ENCODE data around the gene ZNF622. TPM values are rescaled to one million over a fixed set of nuclear protein-coding genes. Genes with fewer than 3 reads are reported as not detected.

The ZNF622 gene
- total RNA-seq, 2 donors from 2014 or later, result 27.0 to 37.3 TPM

DNA sequence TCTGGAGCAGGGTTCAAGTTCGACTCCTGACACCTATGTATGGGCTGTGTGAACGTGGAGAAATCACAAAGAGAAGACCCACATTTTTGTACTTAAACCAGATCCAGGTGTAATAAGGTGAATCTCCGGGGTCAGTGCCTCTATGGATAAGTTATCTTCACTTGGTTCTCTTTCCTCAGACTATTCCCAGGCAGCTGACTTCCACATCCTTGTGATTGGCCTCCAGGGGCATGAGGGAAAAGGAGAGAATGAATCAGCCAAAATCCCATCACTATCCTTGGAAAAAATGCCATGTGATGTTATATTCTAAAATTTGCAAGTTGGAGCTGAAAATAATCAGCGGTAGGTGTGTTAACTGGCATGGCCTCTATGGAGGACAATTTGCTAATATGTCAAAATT is 37.2 kb downstream of the ZNF622 start:
- Mint-ChIP-seq H3K4me1 (no peaks in the 10 kb centered on the region), H3K27ac (no peak overlapping the region), H3K4me3 (no peak overlapping the region), H3K9me3 (no peaks in the 10 kb centered on the region), H3K27me3 (peaks cover 15% of the 10 kb centered on the region), H3K36me3 (ENCODE audit: low read depth) (no peaks in the 10 kb centered on the region)
- ATAC-seq (replicated peaks), result no peak

DNA sequence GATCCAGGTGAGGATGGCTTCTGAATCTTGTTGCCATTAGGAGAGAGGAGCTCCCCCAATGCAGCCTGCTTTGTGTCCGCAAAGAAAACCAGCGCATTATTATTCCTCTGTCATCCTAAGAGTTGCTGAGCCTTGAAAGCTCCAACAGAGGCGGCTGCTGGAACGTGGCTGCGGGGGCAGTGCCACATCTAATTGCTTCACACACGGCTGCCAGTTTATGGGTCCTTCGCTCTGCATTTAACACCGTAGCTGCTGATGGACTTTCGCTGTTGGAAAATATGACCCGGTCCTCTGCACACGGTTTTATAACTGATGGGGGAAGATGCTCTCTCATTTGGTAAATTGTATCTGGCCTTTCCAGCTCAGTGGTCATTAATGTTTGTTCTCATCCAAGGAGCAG is 38.0 kb downstream of the ZNF622 start:
- ATAC-seq (replicated peaks), result no peak
- H3K27me3 Mint-ChIP-seq, result peaks cover 19% of the 10 kb centered on the region
- no peak overlapping the region for H3K4me3 Mint-ChIP-seq
- H3K36me3 Mint-ChIP-seq (ENCODE audit: low read depth), result no peaks in the 10 kb centered on the region
- H3K9me3 Mint-ChIP-seq, result no peaks in the 10 kb centered on the region
- no peaks in the 10 kb centered on the region for H3K4me1 Mint-ChIP-seq
- no peak overlapping the region for H3K27ac Mint-ChIP-seq

DNA sequence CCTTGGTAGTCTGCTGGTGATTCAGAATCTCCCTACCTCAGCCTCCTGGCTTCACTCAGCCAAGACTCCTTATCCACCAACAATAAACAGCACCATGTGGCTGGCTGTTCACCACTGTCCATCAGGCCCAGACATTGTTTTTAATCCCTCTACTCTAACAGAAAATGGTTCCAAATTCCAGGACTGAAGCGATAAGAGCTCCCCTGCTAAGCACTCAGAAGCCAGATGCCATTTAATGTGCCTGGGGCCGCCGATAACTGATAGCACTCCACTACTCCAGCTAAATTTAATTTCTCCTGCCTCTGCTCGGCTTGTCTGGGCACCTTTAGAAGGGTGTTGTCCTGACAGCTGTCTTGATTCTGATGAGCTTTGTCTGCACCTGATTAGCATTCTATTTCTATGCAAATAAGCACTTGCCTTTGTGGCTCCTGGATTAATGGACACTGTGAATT is 47.1 kb downstream of the ZNF622 start:
- Mint-ChIP-seq H3K36me3 (ENCODE audit: low read depth) (no peaks in the 10 kb centered on the region), H3K27ac (no peak overlapping the region), H3K4me1 (no peaks in the 10 kb centered on the region), H3K4me3 (no peak overlapping the region), H3K9me3 (no peaks in the 10 kb centered on the region), H3K27me3 (peaks cover 35% of the 10 kb centered on the region)
- no peak for ATAC-seq (replicated peaks)

DNA sequence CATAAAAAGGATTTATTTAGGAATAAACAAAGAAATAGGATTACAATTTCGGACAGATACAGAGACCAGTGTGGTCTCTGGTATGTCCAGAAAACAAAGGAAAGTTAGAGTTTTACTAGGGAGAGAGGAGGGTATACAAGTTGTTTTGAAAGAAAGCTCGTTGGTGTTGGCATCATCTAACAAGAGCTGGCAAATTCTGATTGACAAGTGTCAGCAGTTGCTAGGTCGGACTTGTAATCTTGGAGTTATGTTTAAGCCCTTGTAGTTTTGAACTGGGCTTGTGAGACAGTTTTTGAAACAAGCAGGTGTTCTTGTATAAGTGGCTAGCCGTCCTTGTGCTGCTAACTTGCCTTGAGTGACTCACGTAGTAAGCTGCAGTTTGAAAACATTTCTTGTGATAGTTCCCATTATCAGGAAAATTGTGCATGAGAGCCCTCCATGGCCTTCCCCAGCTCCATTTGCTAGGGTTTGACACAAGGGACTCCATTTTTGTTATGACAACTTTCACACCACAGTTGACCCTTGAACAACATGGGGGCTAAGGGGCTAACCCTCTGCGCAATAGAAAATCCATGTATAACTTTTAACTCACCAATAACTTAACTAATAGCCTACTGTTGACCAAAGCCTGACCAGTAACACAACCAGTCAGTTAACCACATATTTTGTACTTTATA is 48.1 kb downstream of the ZNF622 start:
- ATAC-seq (replicated peaks), result no peak
- Mint-ChIP-seq H3K9me3 (no peaks in the 10 kb centered on the region), H3K4me3 (no peak overlapping the region), H3K4me1 (no peaks in the 10 kb centered on the region), H3K27me3 (peaks cover 26% of the 10 kb centered on the region), H3K27ac (no peak overlapping the region), H3K36me3 (ENCODE audit: low read depth) (no peaks in the 10 kb centered on the region)

DNA sequence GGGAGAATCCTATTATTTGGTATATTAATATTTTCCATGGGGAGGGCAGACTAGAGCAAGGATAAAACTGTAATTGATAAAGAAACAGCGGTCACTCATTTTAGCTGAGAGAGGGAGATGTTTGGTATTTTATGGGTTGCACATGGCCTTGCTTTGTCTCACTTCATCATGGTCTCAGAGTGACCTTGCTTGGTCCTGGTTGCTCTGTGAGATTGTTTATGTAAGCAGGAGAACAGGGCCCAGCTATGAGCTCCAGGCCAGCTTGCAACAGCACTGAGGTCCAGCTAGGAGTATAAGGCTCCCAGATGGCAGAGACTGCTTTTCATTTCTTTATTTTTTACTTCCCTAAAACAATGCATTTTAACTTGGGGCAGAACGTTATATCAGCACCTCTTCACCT is 50.7 kb downstream of the ZNF622 start:
- Mint-ChIP-seq H3K4me1 (no peaks in the 10 kb centered on the region), H3K9me3 (no peaks in the 10 kb centered on the region), H3K27ac (no peak overlapping the region), H3K36me3 (ENCODE audit: low read depth) (no peaks in the 10 kb centered on the region), H3K27me3 (peaks cover 13% of the 10 kb centered on the region), H3K4me3 (no peak overlapping the region)
- no peak for ATAC-seq (replicated peaks)

DNA sequence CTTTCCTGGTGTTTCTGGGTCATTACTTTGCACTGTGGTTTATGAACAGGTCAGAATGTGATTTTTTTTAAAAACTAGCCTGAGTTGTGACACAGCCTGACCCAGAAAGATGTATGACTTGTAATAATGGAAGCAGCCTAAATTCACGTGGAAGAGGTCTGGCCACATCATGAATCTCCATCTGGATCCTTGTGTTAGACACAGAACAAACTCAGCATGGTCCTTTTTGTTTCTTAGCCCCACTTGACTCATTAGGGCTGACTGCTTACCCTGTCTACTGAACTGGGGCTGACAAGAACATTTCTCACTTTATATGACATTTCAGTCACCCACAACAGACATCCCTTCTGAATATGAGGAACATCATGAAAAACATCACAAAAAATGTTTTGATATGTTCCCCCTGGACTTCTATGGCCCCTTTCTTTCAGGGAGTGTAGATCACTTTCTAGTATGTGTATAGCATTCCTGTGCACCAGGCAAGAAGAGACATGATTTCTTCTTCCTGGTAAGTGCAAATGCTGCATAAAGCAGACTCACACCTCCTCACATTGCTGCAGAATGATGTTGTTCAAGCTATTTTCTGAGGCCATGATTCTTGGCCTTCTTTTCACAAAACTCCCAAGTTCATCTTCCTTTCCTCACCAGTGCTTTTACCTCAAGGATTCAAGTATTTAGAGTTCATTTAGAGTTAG is 52.3 kb downstream of the ZNF622 start:
- H3K9me3 Mint-ChIP-seq, result no peaks in the 10 kb centered on the region
- no peak overlapping the region for H3K27ac Mint-ChIP-seq
- no peaks in the 10 kb centered on the region for H3K4me1 Mint-ChIP-seq
- no peaks in the 10 kb centered on the region for H3K36me3 Mint-ChIP-seq (ENCODE audit: low read depth)
- no peak overlapping the region for H3K4me3 Mint-ChIP-seq
- no peak for ATAC-seq (replicated peaks)
- H3K27me3 Mint-ChIP-seq, result peaks cover 16% of the 10 kb centered on the region

DNA sequence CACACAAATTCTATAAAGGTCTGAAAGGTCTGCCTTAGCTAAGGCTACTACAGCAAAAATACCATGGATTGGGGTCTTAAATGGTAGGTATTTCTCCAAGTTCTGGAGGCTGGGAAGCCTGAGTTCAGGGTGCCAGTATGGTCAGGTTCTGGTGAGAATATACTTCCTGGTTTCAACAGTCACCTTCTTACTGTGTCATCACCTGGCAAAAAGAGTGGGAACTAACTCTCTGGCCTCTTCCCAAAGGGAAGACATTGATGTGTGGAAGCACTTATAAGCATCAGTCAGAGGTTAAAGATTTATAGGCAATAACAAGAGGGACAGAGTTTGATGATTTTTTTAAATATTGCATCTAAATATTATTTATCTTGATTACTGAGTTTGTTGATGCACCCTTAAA is 53.0 kb downstream of the ZNF622 start:
- Mint-ChIP-seq H3K9me3 (no peaks in the 10 kb centered on the region), H3K4me3 (no peak overlapping the region), H3K36me3 (ENCODE audit: low read depth) (no peaks in the 10 kb centered on the region), H3K27ac (no peak overlapping the region), H3K4me1 (no peaks in the 10 kb centered on the region), H3K27me3 (peaks cover 16% of the 10 kb centered on the region)
- ATAC-seq (replicated peaks), result no peak

DNA sequence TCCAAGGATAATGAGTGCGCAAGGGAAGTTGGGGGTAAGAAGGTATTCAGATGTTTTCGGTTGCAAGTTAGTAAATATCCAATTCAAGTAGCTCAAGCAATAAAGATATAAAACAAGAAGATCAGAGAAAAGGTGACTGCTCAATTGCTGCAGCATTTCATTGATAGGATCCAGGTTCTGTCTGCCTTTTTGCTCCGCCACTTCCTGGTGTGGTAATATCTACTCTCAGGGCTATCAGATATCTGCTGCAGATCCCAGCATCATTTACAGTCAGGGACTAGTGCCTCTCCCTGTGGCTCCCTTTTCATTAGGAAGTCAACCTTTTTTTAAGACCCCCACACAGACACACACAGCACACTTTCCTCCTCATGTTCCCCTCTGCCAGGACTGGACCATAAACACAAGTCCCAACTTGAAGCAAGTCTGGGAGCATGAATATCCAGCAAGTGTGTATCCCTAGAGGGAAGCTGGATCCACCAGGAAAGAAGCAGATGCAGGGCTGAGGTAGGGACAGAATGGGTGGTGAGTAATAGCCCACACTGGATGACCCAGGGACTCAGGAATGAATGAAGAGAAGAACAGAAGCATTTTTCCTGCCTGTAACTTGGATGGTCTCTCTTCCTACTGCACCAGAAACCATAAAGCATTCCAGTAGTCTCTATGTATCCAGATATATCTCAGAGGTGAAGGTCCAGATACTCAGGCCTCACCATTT is 53.7 kb downstream of the ZNF622 start:
- no peak overlapping the region for H3K27ac Mint-ChIP-seq
- ATAC-seq (replicated peaks), result no peak
- H3K4me3 Mint-ChIP-seq, result no peak overlapping the region
- no peaks in the 10 kb centered on the region for H3K36me3 Mint-ChIP-seq (ENCODE audit: low read depth)
- H3K9me3 Mint-ChIP-seq, result no peaks in the 10 kb centered on the region
- H3K27me3 Mint-ChIP-seq, result peaks cover 16% of the 10 kb centered on the region
- H3K4me1 Mint-ChIP-seq, result no peaks in the 10 kb centered on the region

DNA sequence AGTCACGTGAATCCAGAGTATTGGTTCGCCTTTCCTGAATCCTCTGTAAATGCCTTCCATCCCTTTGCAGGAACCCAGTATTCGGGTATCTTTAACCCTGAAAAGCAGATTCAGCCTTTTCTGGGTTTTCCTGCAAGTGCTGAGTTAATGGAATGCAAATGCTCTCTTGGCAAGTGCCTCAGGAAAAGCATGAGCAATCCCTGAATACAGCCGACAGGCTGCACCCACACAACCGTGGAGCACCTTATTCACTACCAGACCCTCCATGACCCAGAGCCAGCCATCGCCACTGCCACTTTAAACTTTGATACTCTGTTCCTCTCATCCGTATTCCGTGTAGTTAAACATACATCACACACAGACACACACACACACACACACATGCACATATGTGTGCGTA is 54.4 kb downstream of the ZNF622 start:
- Mint-ChIP-seq H3K4me1 (no peaks in the 10 kb centered on the region), H3K36me3 (ENCODE audit: low read depth) (no peaks in the 10 kb centered on the region), H3K9me3 (no peaks in the 10 kb centered on the region), H3K4me3 (no peak overlapping the region), H3K27me3 (peaks cover 16% of the 10 kb centered on the region), H3K27ac (no peak overlapping the region)
- no peak for ATAC-seq (replicated peaks)

DNA sequence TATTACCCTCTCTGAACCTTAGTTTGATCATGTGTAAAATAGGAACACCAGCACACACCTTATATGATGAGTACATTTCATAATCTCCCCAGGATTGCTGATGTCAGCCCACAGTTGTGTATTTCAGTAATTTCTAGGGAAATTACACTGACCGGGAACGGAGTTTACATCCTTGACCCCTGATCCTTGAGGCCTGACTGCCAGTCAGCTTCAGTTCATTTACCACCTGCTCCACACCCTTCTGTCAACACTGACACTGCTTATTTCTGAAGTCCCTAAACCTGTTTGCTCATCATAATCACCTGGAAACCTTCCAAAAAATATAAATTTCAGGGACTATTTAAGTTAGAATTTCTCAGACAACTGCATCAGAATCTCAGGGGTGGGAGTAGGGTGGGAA is 55.3 kb downstream of the ZNF622 start:
- Mint-ChIP-seq H3K4me1 (no peaks in the 10 kb centered on the region), H3K4me3 (no peak overlapping the region), H3K27me3 (peaks cover 16% of the 10 kb centered on the region), H3K36me3 (ENCODE audit: low read depth) (no peaks in the 10 kb centered on the region), H3K9me3 (no peaks in the 10 kb centered on the region), H3K27ac (no peak overlapping the region)
- no peak for ATAC-seq (replicated peaks)

DNA sequence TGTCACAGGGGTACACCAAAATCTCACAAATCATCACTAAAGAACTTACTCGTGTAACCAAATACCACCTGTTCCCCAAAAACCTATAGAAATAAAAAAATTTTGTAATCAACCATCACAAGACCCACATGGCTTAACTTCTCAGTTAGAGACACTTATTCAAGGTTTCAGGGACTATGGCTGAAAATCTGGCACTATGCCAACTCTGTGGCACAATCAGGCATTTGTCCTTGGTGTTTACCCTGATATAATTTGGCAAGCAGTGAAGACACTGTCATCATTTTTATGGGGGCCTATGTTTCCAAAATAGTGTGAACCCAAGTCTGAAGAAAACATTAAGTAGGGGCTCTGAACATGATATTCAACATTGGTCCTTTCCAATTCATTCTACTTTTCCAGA is 59.0 kb downstream of the ZNF622 start:
- Mint-ChIP-seq H3K27ac (no peak overlapping the region), H3K36me3 (ENCODE audit: low read depth) (no peaks in the 10 kb centered on the region), H3K4me3 (no peak overlapping the region), H3K4me1 (no peaks in the 10 kb centered on the region), H3K9me3 (no peaks in the 10 kb centered on the region), H3K27me3 (peaks cover 12% of the 10 kb centered on the region)
- ATAC-seq (replicated peaks), result no peak

DNA sequence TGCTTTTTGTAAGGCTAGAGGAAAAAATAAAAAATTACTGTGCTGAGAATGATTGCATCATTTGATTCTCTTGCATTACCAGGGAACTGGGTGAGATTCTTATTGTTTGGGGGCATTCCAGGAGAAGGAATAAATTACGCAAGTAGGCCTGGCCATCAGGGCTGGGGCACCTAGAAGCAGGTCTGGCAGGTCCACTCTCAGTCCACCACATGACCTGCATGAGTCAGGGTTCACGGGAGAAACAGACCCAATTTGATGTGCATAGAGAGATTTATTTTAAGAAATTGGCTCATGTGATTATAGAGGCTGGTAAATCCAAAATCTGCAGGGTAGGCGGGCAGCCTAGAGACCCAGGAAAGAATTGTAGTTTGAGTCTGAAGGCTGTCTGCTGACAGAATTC is 59.6 kb downstream of the ZNF622 start:
- Mint-ChIP-seq H3K9me3 (no peaks in the 10 kb centered on the region), H3K4me3 (no peak overlapping the region), H3K27me3 (peaks cover 16% of the 10 kb centered on the region), H3K27ac (no peak overlapping the region), H3K4me1 (no peaks in the 10 kb centered on the region), H3K36me3 (ENCODE audit: low read depth) (no peaks in the 10 kb centered on the region)
- ATAC-seq (replicated peaks), result no peak
